PC-9 (cell line): ENCODE results near the gene SYPL1.

Experiments
- CTCF ChIP-seq: fragments of 200-600 bp; sonication (generic); conservative IDR thresholded peaks from 2 replicates; pipeline ENCODE4 v1.6.1; 2017; ENCODE audit warnings: mixed run types, antibody characterized with exemption, mild to moderate bottlenecking, moderate library complexity
- EZH2 ChIP-seq: fragments of 200-600 bp; sonication (generic); IDR thresholded peaks from 2 replicates; pipeline ENCODE4 v1.8.0; 2017; ENCODE audit warnings: antibody characterized with exemption, low read depth

GRCh38 chr7:106064316-106064715 lies 47.8 kb downstream of the SYPL1 start:
- TF ChIP-seq CTCF (no peak), EZH2 (no peak)
